ENCODE data around the gene SLC25A11. TPM values are rescaled to one million over a fixed set of nuclear protein-coding genes. Genes with fewer than 3 reads are reported as not detected.

Gene SLC25A11
- total RNA-seq (2014; rRNA removed; shearing (Covaris generic)), result 43.9 and 45.3 TPM in 2 replicates

DNA sequence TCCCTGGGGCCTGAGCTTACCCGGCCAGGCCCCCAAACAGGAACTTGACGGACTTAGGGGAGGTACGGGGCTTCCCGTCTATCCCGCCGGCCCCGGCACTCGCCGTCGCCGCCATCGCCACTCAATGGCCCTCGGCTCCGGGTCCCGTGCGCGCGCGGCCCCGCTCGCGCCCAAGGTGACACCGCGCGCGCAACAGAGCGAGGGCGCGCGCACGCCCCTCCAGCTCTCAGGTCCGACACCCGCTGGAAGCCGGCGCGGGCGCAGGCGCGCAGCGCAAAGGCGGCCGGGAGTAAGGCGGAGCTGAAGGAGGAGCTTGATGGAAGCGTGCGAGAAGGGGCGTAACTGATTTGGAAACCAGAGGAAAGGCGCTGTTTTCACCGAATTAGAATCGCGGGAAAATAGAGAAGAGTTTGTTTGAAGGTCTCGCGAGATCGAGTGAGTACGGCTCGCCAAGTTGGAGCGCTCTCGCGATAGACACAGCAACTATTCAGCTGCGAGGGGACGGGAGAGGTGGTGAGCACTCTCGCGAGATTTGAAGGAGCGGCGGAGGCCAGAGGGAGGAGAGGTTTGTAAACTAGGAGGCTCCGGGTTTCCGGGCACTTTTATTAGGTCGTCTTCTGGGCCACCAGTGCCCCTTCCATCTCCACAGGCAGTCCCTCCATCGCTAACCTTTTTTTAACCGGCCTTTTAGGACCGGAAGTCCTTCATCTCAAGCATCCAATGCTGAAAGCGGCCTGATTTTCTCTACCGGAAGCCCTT lies at the start of gene SLC25A11, which contains the start of gene RNF167:
Gene SLC25A11, minus strand, starts transcription at position 251 of the 759 bp plus-strand sequence. Its CDS starts 136 bp downstream, at position 115.
Gene RNF167, plus strand, starts transcription at position 473 of the 759 bp plus-strand sequence. CDS start 642 bp downstream, outside the sequence.
- Histone ChIP-seq H3K27ac (peak within 1 kb of the TSS; percentile 90), H3K27me3 (no peaks in the 10 kb centered on the region), H3K9me3 (replicated peaks) (no peaks in the 10 kb centered on the region), H3K36me3 (peaks cover 17% of the 10 kb centered on the region), H3K4me3 (peak within 1 kb of the TSS; percentile 67), H3K4me1 (peaks cover 4% of the 10 kb centered on the region)
- peak; percentile 95 to 97 for DNase-seq

DNA sequence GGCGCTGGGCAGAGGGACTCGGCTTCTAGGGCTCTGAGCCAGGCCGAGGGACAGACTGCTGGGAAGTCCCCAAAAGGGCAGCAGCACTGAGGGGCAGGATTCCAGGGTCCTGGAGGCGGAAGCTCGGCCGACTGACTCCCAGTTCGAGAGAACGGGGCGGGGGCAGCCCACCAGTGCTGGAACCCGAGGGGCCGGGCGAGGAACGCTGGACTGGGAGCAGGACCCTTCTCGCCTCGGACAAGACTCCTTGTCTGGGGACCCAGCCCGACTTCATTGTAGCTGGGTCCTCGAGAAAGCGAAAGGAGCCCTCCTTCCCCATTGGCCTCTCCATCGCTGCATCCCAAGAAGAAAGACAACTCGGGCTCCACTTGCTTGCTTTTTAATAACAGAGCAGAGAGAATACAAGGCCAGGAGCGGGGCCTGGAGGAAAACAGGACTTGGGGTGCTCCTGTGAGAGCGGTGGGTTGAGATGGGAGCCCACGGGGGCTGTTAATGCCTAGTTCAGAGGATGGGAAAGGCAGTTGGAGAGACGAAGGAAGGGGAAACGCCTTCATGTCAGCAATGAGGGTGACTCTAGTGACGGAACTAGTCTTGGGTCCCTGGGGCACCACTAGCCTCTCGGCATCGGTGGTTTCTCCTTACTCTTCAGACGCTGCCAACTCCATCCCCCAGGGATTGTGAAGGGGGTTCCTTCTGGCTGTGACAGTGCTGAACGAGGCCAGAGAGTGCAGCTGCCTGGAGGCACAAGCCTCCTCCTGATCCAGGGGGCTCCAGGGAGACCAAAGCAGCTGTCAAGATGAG lies 48.1 kb upstream of the SLC25A11 start:
- no peaks in the 10 kb centered on the region for H3K27me3 ChIP-seq
- peak; percentile 21 to 40 for DNase-seq
- H3K4me1 ChIP-seq, result no peaks in the 10 kb centered on the region; the same call in 1 of the 2 replicates
- peak overlapping the region; percentile 21 for H3K27ac ChIP-seq
- H3K9me3 ChIP-seq (replicated peaks), result no peaks in the 10 kb centered on the region
- peak overlapping the region; percentile 84 for H3K4me3 ChIP-seq
- H3K36me3 ChIP-seq, result no peaks in the 10 kb centered on the region

- Histone ChIP-seq H3K4me3 (peak within 1 kb of the TSS; percentile 84), H3K27ac (peak within 1 kb of the TSS; percentile 21), H3K4me1 (no peaks in the 10 kb centered on the region; the same call in 1 of the 2 replicates), H3K9me3 (replicated peaks) (no peaks in the 10 kb centered on the region), H3K27me3 (no peaks in the 10 kb centered on the region), H3K36me3 (no peaks in the 10 kb centered on the region)
- peak; percentile 81 to 85 for DNase-seq
These were observed 47.3 kb upstream of the SLC25A11 start, which contains the start of gene CAMTA2 for GRCh38 chr17:4986951-4987766. Gene CAMTA2 (minus strand): TSS chr17:4987675. CDS start chr17:4986222, 1,453 bp downstream.

- H3K36me3 ChIP-seq, result no peaks in the 10 kb centered on the region
- H3K9me3 ChIP-seq (replicated peaks), result no peaks in the 10 kb centered on the region
- peak overlapping the region; percentile 84 for H3K4me3 ChIP-seq
- H3K27ac ChIP-seq, result no peak overlapping the region
- H3K27me3 ChIP-seq, result no peaks in the 10 kb centered on the region
- DNase-seq, result no peak
- no peaks in the 10 kb centered on the region; the same call in 1 of the 2 replicates for H3K4me1 ChIP-seq
These were observed 46.6 kb upstream of the SLC25A11 start for GRCh38 chr17:4986403-4986802.

- DNase-seq, result no peak
- no peaks in the 10 kb centered on the region for H3K36me3 ChIP-seq
- H3K4me3 ChIP-seq, result no peak overlapping the region
These were observed 42.5 kb upstream of the SLC25A11 start for GRCh38 chr17:4982305-4982704.

GRCh38 chr17:4980644-4981216 lies 40.9 kb upstream of the SLC25A11 start:
- DNase-seq, result peak; percentile 34 to 72

More at GRCh38 chr17:4982305-4982704, 42.5 kb upstream of the SLC25A11 start:
- no peaks in the 10 kb centered on the region for H3K4me1 ChIP-seq
- H3K9me3 ChIP-seq (replicated peaks), result no peaks in the 10 kb centered on the region
- H3K27ac ChIP-seq, result no peak overlapping the region
- no peaks in the 10 kb centered on the region for H3K27me3 ChIP-seq

GRCh38 chr17:4978726-4979125 lies 38.9 kb upstream of the SLC25A11 start:
- no peak for DNase-seq
- Histone ChIP-seq H3K36me3 (no peaks in the 10 kb centered on the region), H3K4me3 (no peak overlapping the region), H3K27ac (no peak overlapping the region), H3K4me1 (no peaks in the 10 kb centered on the region), H3K9me3 (replicated peaks) (no peaks in the 10 kb centered on the region), H3K27me3 (no peaks in the 10 kb centered on the region)

More at GRCh38 chr17:4980644-4981216, 40.9 kb upstream of the SLC25A11 start:
- Histone ChIP-seq H3K27ac (no peak overlapping the region), H3K36me3 (no peaks in the 10 kb centered on the region), H3K9me3 (replicated peaks) (no peaks in the 10 kb centered on the region), H3K27me3 (no peaks in the 10 kb centered on the region), H3K4me1 (no peaks in the 10 kb centered on the region), H3K4me3 (no peak overlapping the region)

GRCh38 chr17:4974115-4974670 lies 34.3 kb upstream of the SLC25A11 start:
- Histone ChIP-seq H3K4me3 (no peak overlapping the region), H3K27me3 (no peaks in the 10 kb centered on the region), H3K9me3 (replicated peaks) (no peaks in the 10 kb centered on the region), H3K36me3 (no peaks in the 10 kb centered on the region), H3K27ac (no peak overlapping the region), H3K4me1 (no peaks in the 10 kb centered on the region)
- DNase-seq, result no peak

GRCh38 chr17:4973256-4974114 lies 33.6 kb upstream of the SLC25A11 start:
- no peak overlapping the region for H3K27ac ChIP-seq
- H3K27me3 ChIP-seq, result no peaks in the 10 kb centered on the region
- no peaks in the 10 kb centered on the region for H3K36me3 ChIP-seq
- H3K4me1 ChIP-seq, result no peaks in the 10 kb centered on the region
- H3K4me3 ChIP-seq, result no peak overlapping the region
- DNase-seq, result no peak
- H3K9me3 ChIP-seq (replicated peaks), result no peaks in the 10 kb centered on the region

- H3K36me3 ChIP-seq, result no peaks in the 10 kb centered on the region
These were observed 32.9 kb upstream of the SLC25A11 start for GRCh38 chr17:4972752-4973151.

DNA sequence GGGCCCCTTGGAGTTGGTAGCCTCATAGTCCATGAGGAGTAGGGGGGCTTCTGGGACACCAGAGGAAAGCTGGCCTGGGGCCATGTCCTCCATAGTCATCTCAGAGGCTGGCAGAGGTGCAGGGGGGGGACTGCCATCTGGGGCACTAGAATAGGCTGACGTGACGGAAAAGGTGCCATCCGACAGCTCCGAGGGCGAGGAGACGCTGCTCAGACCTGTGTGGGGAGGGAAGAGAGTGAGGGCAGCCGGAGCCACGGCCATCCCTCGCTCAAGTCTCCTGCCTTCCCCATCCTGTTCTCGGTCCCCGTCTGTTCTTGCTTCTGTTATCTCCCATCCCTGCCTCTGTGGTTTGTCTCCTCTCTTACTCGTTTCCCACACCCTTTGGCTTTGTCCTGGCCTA lies 32.5 kb upstream of the SLC25A11 start:
- H3K27ac ChIP-seq, result no peak overlapping the region
- no peak for DNase-seq
- no peak overlapping the region for H3K4me3 ChIP-seq
- H3K4me1 ChIP-seq, result no peaks in the 10 kb centered on the region
- H3K36me3 ChIP-seq, result no peaks in the 10 kb centered on the region
- H3K27me3 ChIP-seq, result no peaks in the 10 kb centered on the region
- H3K9me3 ChIP-seq (replicated peaks), result no peaks in the 10 kb centered on the region

More at GRCh38 chr17:4972752-4973151, 32.9 kb upstream of the SLC25A11 start:
- no peak for DNase-seq
- no peak overlapping the region for H3K4me3 ChIP-seq
- no peaks in the 10 kb centered on the region for H3K9me3 ChIP-seq (replicated peaks)
- no peaks in the 10 kb centered on the region for H3K27me3 ChIP-seq
- H3K4me1 ChIP-seq, result no peaks in the 10 kb centered on the region
- no peak overlapping the region for H3K27ac ChIP-seq

- H3K4me1 ChIP-seq, result no peaks in the 10 kb centered on the region
- no peaks in the 10 kb centered on the region for H3K36me3 ChIP-seq
- DNase-seq, result no peak
- H3K27ac ChIP-seq, result no peak overlapping the region
- no peak overlapping the region for H3K4me3 ChIP-seq
- H3K9me3 ChIP-seq (replicated peaks), result no peaks in the 10 kb centered on the region
- H3K27me3 ChIP-seq, result no peaks in the 10 kb centered on the region
These were observed 32.0 kb upstream of the SLC25A11 start for GRCh38 chr17:4971826-4972225.

DNA sequence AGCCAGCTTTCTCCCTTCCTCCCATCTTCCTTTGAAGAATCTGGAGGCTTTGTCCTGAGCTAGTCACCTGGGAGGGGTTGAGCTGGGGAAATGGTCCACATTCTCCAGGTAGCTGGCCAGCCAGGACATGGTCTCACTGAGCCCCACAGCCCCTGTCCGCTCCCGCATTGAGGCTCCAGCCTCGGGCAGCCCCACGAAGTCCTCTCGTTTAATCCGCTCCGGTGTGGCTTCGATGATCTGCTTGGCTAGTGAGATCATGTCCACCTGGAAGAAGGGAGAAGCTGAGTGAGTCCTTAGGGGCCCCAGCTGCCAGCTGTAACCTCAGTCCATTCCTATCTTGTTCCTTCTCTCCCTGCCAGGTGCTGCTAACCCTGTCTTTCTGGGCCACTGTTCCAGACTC lies 30.4 kb upstream of the SLC25A11 start:
- DNase-seq, result no peak
- Histone ChIP-seq H3K27me3 (no peaks in the 10 kb centered on the region), H3K27ac (no peak overlapping the region), H3K4me1 (no peaks in the 10 kb centered on the region), H3K9me3 (replicated peaks) (no peaks in the 10 kb centered on the region), H3K4me3 (no peak overlapping the region), H3K36me3 (no peaks in the 10 kb centered on the region)

Measured in SJCRH30 (cell line).